GM20431 (cell line): Measurements from ENCODE around the gene CDAN1.
"Not testable (repeated sequence)": the region's sequence is repeated elsewhere in the genome, so short reads cannot be mapped to it uniquely, and the experiment has no call there.

ENCODE experiments used
- in situ Hi-C: fragments of 300-500 bp; cut with MseI, MboI; formaldehyde crosslinking; loops from one replicate; pipeline ENCODE4 v1.15.0; 2020; ENCODE audit warnings: low sequenced_read_pairs; ENCODE audit not compliant: unreplicated experiment

The CDAN1 gene

GRCh38 chr15:42680142-42680482, 56.8 kb downstream of the CDAN1 start:
- in situ Hi-C loops: not testable (repeated sequence)

- in situ Hi-C loops: no loop called here
Measured at GRCh38 chr15:42679285-42680141, 57.4 kb downstream of the CDAN1 start.

- in situ Hi-C loops: no loop called here
Measured at GRCh38 chr15:42675021-42675420, 61.9 kb downstream of the CDAN1 start.

- in situ Hi-C loops: no loop called here
Measured at GRCh38 chr15:42674472-42674871, 62.5 kb downstream of the CDAN1 start.
